OCI-LY7 (cell line): Measurements from ENCODE around the gene TULP4.

ENCODE experiments used
- CTCF ChIP-seq: fragments of 200-600 bp; sonication (generic); conservative IDR thresholded peaks from 2 replicates; pipeline ENCODE4 v1.5.1; 2014; ENCODE audit warnings: mild to moderate bottlenecking, antibody characterized with exemption, low read length, moderate library complexity, mixed read lengths
- EZH2phosphoT487 ChIP-seq: fragments of 200-600 bp; sonication (generic); IDR thresholded peaks from 2 replicates; pipeline ENCODE4 v1.6.1; 2018; ENCODE audit warnings: low read depth, borderline replicate concordance, mild to moderate bottlenecking, mixed run types, antibody characterized with exemption, low read length, moderate library complexity, mixed read lengths

- TF ChIP-seq CTCF (no peak), EZH2phosphoT487 (no peak)
Observed at GRCh38 chr6:158465747-158466146, 153.5 kb downstream of the TULP4 start.
